ENCODE measurements around the gene REPIN1.

REPIN1 gene

GRCh38 chr7:150343225-150343624 lies 25.4 kb upstream of the REPIN1 start:
- peaks cover 0 to 19% (median 9%) of the 10 kb centered on the region in 5 donors for H3K27me3 ChIP-seq (ENCODE audit: control insufficient read depth in 5 of 5, insufficient read depth in 4 of 5, low read length in 5 of 5)
- H3K9ac ChIP-seq (ENCODE audit: low read length in 5 of 5): no peak overlapping the region
- peaks cover 0 to 8% (median 0%) of the 10 kb centered on the region in 5 donors for H3K9me3 ChIP-seq (ENCODE audit: control insufficient read depth in 5 of 5, low read length in 5 of 5)
- H3K27ac ChIP-seq (ENCODE audit: low read depth, low read length): no peak overlapping the region
- no peak overlapping the region for H3K4me3 ChIP-seq (ENCODE audit: low read depth in 1 of 5, low read length in 5 of 5)
- H3K4me1 ChIP-seq (ENCODE audit: control insufficient read depth in 5 of 5, insufficient read depth in 5 of 5, low read length in 5 of 5): peaks cover 2 to 37% (median 33%) of the 10 kb centered on the region in 5 donors
- H3K36me3 ChIP-seq (ENCODE audit: control insufficient read depth in 5 of 5, insufficient read depth in 5 of 5, low read length in 5 of 5): peaks cover 0 to 10% (median 6%) of the 10 kb centered on the region in 5 donors

GRCh38 chr7:150344299-150344698 lies 24.3 kb upstream of the REPIN1 start:
- Histone ChIP-seq H3K36me3 (ENCODE audit: control insufficient read depth in 5 of 5, insufficient read depth in 5 of 5, low read length in 5 of 5) (peaks cover 0 to under 1% (median 0%) of the 10 kb centered on the region in 5 donors), H3K27ac (ENCODE audit: low read depth, low read length) (no peak overlapping the region), H3K9me3 (ENCODE audit: control insufficient read depth in 5 of 5, low read length in 5 of 5) (peaks cover 0 to 8% (median 0%) of the 10 kb centered on the region in 5 donors), H3K27me3 (ENCODE audit: control insufficient read depth in 5 of 5, insufficient read depth in 4 of 5, low read length in 5 of 5) (peaks cover 0 to 19% (median 9%) of the 10 kb centered on the region in 5 donors), H3K9ac (ENCODE audit: low read length in 5 of 5) (no peak overlapping the region), H3K4me1 (ENCODE audit: control insufficient read depth in 5 of 5, insufficient read depth in 5 of 5, low read length in 5 of 5) (peaks cover 2 to 27% (median 22%) of the 10 kb centered on the region in 5 donors), H3K4me3 (ENCODE audit: low read depth in 1 of 5, low read length in 5 of 5) (no peak overlapping the region)

GRCh38 chr7:150345012-150345411 lies 23.6 kb upstream of the REPIN1 start:
- H3K27ac ChIP-seq (ENCODE audit: low read depth, low read length): no peak overlapping the region
- peaks cover 0 to 8% (median 0%) of the 10 kb centered on the region in 5 donors for H3K9me3 ChIP-seq (ENCODE audit: control insufficient read depth in 5 of 5, low read length in 5 of 5)
- H3K27me3 ChIP-seq (ENCODE audit: control insufficient read depth in 5 of 5, insufficient read depth in 4 of 5, low read length in 5 of 5): peaks cover 0 to 12% (median 9%) of the 10 kb centered on the region in 5 donors
- H3K36me3 ChIP-seq (ENCODE audit: control insufficient read depth in 5 of 5, insufficient read depth in 5 of 5, low read length in 5 of 5): no peaks in the 10 kb centered on the region
- no peak overlapping the region for H3K9ac ChIP-seq (ENCODE audit: low read length in 5 of 5)
- no peak overlapping the region for H3K4me3 ChIP-seq (ENCODE audit: low read depth in 1 of 5, low read length in 5 of 5)
- H3K4me1 ChIP-seq (ENCODE audit: control insufficient read depth in 5 of 5, insufficient read depth in 5 of 5, low read length in 5 of 5): peaks cover 2 to 19% (median 15%) of the 10 kb centered on the region in 5 donors

GRCh38 chr7:150346922-150347321 lies 21.7 kb upstream of the REPIN1 start:
- H3K36me3 ChIP-seq (ENCODE audit: control insufficient read depth in 5 of 5, insufficient read depth in 5 of 5, low read length in 5 of 5): no peaks in the 10 kb centered on the region
- peaks cover 0 to 8% (median 0%) of the 10 kb centered on the region in 5 donors for H3K9me3 ChIP-seq (ENCODE audit: control insufficient read depth in 5 of 5, low read length in 5 of 5)
- H3K27me3 ChIP-seq (ENCODE audit: control insufficient read depth in 5 of 5, insufficient read depth in 4 of 5, low read length in 5 of 5): peaks cover 0 to 4% (median 3%) of the 10 kb centered on the region in 5 donors
- no peak overlapping the region for H3K27ac ChIP-seq (ENCODE audit: low read depth, low read length)
- H3K9ac ChIP-seq (ENCODE audit: low read length in 5 of 5): no peak overlapping the region
- H3K4me3 ChIP-seq (ENCODE audit: low read depth in 1 of 5, low read length in 5 of 5): no peak overlapping the region
- H3K4me1 ChIP-seq (ENCODE audit: control insufficient read depth in 5 of 5, insufficient read depth in 5 of 5, low read length in 5 of 5): peaks cover 0 to 8% (median 3%) of the 10 kb centered on the region in 5 donors

- Histone ChIP-seq H3K9ac (ENCODE audit: low read length in 5 of 5) (no peak overlapping the region), H3K27ac (ENCODE audit: low read depth, low read length) (no peak overlapping the region), H3K36me3 (ENCODE audit: control insufficient read depth in 5 of 5, insufficient read depth in 5 of 5, low read length in 5 of 5) (no peaks in the 10 kb centered on the region), H3K9me3 (ENCODE audit: control insufficient read depth in 5 of 5, low read length in 5 of 5) (no peaks in the 10 kb centered on the region), H3K4me1 (ENCODE audit: control insufficient read depth in 5 of 5, insufficient read depth in 5 of 5, low read length in 5 of 5) (peaks cover 0 to 16% (median 3%) of the 10 kb centered on the region in 5 donors), H3K4me3 (ENCODE audit: low read depth in 1 of 5, low read length in 5 of 5) (no peak overlapping the region), H3K27me3 (ENCODE audit: control insufficient read depth in 5 of 5, insufficient read depth in 4 of 5, low read length in 5 of 5) (no peaks in the 10 kb centered on the region)
These were observed 16.9 kb upstream of the REPIN1 start for GRCh38 chr7:150351587-150352194.

GRCh38 chr7:150355666-150356059 lies 13.0 kb upstream of the REPIN1 start:
- H3K9ac ChIP-seq (ENCODE audit: low read length in 5 of 5): no peak overlapping the region
- H3K27me3 ChIP-seq (ENCODE audit: control insufficient read depth in 5 of 5, insufficient read depth in 4 of 5, low read length in 5 of 5): no peaks in the 10 kb centered on the region
- peaks cover 2 to 27% (median 11%) of the 10 kb centered on the region in 5 donors for H3K4me1 ChIP-seq (ENCODE audit: control insufficient read depth in 5 of 5, insufficient read depth in 5 of 5, low read length in 5 of 5)
- H3K36me3 ChIP-seq (ENCODE audit: control insufficient read depth in 5 of 5, insufficient read depth in 5 of 5, low read length in 5 of 5): no peaks in the 10 kb centered on the region
- no peaks in the 10 kb centered on the region for H3K9me3 ChIP-seq (ENCODE audit: control insufficient read depth in 5 of 5, low read length in 5 of 5)
- no peak overlapping the region for H3K4me3 ChIP-seq (ENCODE audit: low read depth in 1 of 5, low read length in 5 of 5)
- peak overlapping the region; percentile 13 for H3K27ac ChIP-seq (ENCODE audit: low read depth, low read length)

- peak overlapping the region in 2 of 5 donors; percentile 22 to 26 for H3K9ac ChIP-seq (ENCODE audit: low read length in 5 of 5)
- H3K4me3 ChIP-seq (ENCODE audit: low read depth in 1 of 5, low read length in 5 of 5): no peak overlapping the region
- H3K9me3 ChIP-seq (ENCODE audit: control insufficient read depth in 5 of 5, low read length in 5 of 5): no peaks in the 10 kb centered on the region
- no peaks in the 10 kb centered on the region for H3K27me3 ChIP-seq (ENCODE audit: control insufficient read depth in 5 of 5, insufficient read depth in 4 of 5, low read length in 5 of 5)
- peak overlapping the region; percentile 79 for H3K27ac ChIP-seq (ENCODE audit: low read depth, low read length)
- H3K36me3 ChIP-seq (ENCODE audit: control insufficient read depth in 5 of 5, insufficient read depth in 5 of 5, low read length in 5 of 5): no peaks in the 10 kb centered on the region
- H3K4me1 ChIP-seq (ENCODE audit: control insufficient read depth in 5 of 5, insufficient read depth in 5 of 5, low read length in 5 of 5): peaks cover 2 to 30% (median 12%) of the 10 kb centered on the region in 5 donors
These were observed 12.2 kb upstream of the REPIN1 start for GRCh38 chr7:150356265-150356897.

GRCh38 chr7:150357270-150357669 lies 11.4 kb upstream of the REPIN1 start:
- Histone ChIP-seq H3K27me3 (ENCODE audit: control insufficient read depth in 5 of 5, insufficient read depth in 4 of 5, low read length in 5 of 5) (no peaks in the 10 kb centered on the region), H3K9me3 (ENCODE audit: control insufficient read depth in 5 of 5, low read length in 5 of 5) (no peaks in the 10 kb centered on the region), H3K36me3 (ENCODE audit: control insufficient read depth in 5 of 5, insufficient read depth in 5 of 5, low read length in 5 of 5) (no peaks in the 10 kb centered on the region), H3K9ac (ENCODE audit: low read length in 5 of 5) (peak overlapping the region in 2 of 5 donors; percentile 45 to 49), H3K4me1 (ENCODE audit: control insufficient read depth in 5 of 5, insufficient read depth in 5 of 5, low read length in 5 of 5) (peaks cover 2 to 28% (median 16%) of the 10 kb centered on the region in 5 donors), H3K4me3 (ENCODE audit: low read depth in 1 of 5, low read length in 5 of 5) (no peak overlapping the region), H3K27ac (ENCODE audit: low read depth, low read length) (peak overlapping the region; percentile 84)

GRCh38 chr7:150357771-150358427 lies 10.7 kb upstream of the REPIN1 start:
- H3K9ac ChIP-seq (ENCODE audit: low read length in 5 of 5): peak overlapping the region in 1 of 5 donors; percentile 49
- H3K4me3 ChIP-seq (ENCODE audit: low read depth in 1 of 5, low read length in 5 of 5): no peak overlapping the region
- H3K36me3 ChIP-seq (ENCODE audit: control insufficient read depth in 5 of 5, insufficient read depth in 5 of 5, low read length in 5 of 5): no peaks in the 10 kb centered on the region
- peaks cover 2 to 28% (median 16%) of the 10 kb centered on the region in 5 donors for H3K4me1 ChIP-seq (ENCODE audit: control insufficient read depth in 5 of 5, insufficient read depth in 5 of 5, low read length in 5 of 5)
- peak overlapping the region; percentile 84 for H3K27ac ChIP-seq (ENCODE audit: low read depth, low read length)
- no peaks in the 10 kb centered on the region for H3K9me3 ChIP-seq (ENCODE audit: control insufficient read depth in 5 of 5, low read length in 5 of 5)
- H3K27me3 ChIP-seq (ENCODE audit: control insufficient read depth in 5 of 5, insufficient read depth in 4 of 5, low read length in 5 of 5): no peaks in the 10 kb centered on the region

GRCh38 chr7:150358433-150358832 lies 10.2 kb upstream of the REPIN1 start:
- peaks cover 2 to 31% (median 18%) of the 10 kb centered on the region in 5 donors for H3K4me1 ChIP-seq (ENCODE audit: control insufficient read depth in 5 of 5, insufficient read depth in 5 of 5, low read length in 5 of 5)
- H3K4me3 ChIP-seq (ENCODE audit: low read depth in 1 of 5, low read length in 5 of 5): no peak overlapping the region
- H3K36me3 ChIP-seq (ENCODE audit: control insufficient read depth in 5 of 5, insufficient read depth in 5 of 5, low read length in 5 of 5): no peaks in the 10 kb centered on the region
- no peak overlapping the region for H3K9ac ChIP-seq (ENCODE audit: low read length in 5 of 5)
- peak overlapping the region; percentile 84 for H3K27ac ChIP-seq (ENCODE audit: low read depth, low read length)
- H3K9me3 ChIP-seq (ENCODE audit: control insufficient read depth in 5 of 5, low read length in 5 of 5): no peaks in the 10 kb centered on the region
- no peaks in the 10 kb centered on the region for H3K27me3 ChIP-seq (ENCODE audit: control insufficient read depth in 5 of 5, insufficient read depth in 4 of 5, low read length in 5 of 5)

All from subcutaneous abdominal adipose tissue (tissue), 5 donors.